K562 (cell line): ENCODE measurements around the gene C9orf50. TPM values are rescaled to one million over a fixed set of nuclear protein-coding genes. Genes with fewer than 3 reads are reported as not detected.

ENCODE experiments used
- ATAC-seq: fragments of 200-7000 bp; cut with Tn5 transposase; 3 replicates; pipeline ENCODE4 v1.9.1; 2020; ENCODE audit warnings: moderate library complexity
- BruUV-seq: library from RNA; stranded (reverse); fragments of 400-500 nt; replicated peaks from 2 replicates; lab custom pipeline; 2021; lab: Mats Ljungman, UMichigan
- CTCF ChIA-PET: fragments of 300-600 bp; formaldehyde crosslinking; extraction: SDS; loops from one replicate; lab custom pipeline; 2021; ENCODE audit warnings: low intra/inter-chr PET ratio; lab: Yijun Ruan, JAX
- POLR2A ChIA-PET: fragments of 300-600, 350-650 bp; sonication (Branson Sonifier 250); formaldehyde crosslinking; extraction: SDS; loops from one replicate; lab custom pipeline; 2021; ENCODE audit warnings: antibody characterized with exemption, inconsistent platforms; lab: Yijun Ruan, JAX
- DNase-seq, 4 experiments: peaks; one replicate each; pipeline versions ENCODE4 v3.0.0 to v3.0.0-alpha.2; 2011 to 2018; ENCODE audit warnings: low spot score in 3 of 4, mixed read lengths in 3 of 4; ENCODE audit errors: extremely low read depth in 1 of 4
- FAIRE-seq: peaks from 2 replicates; lab custom pipeline; 2011; peaks lifted over from hg19 to GRCh38; lab: Jason Lieb, UNC
- H2AFZ ChIP-seq: 2 replicates; pipeline ENCODE4 v1.6.0; 2011; ENCODE audit warnings: low read depth, low read length, control low read depth, inconsistent platforms
- H3K27ac ChIP-seq: fragments of 200-600 bp; 3 replicates; pipeline ENCODE4 v1.8.0; 2011; ENCODE audit warnings: low read depth, mild to moderate bottlenecking, control low read depth, inconsistent platforms, low read length, moderate library complexity, mixed read lengths; ENCODE audit errors: extremely low read depth
- H3K27me3 ChIP-seq, 2 experiments: fragments of 300-600 bp in 1 of 2; 2 replicates in 1 of 2; 3 replicates in 1 of 2; pipeline versions ENCODE4 v1.6.0 to v1.8.0; 2011; ENCODE audit warnings: inconsistent platforms in 2 of 2, low read length in 2 of 2, mild to moderate bottlenecking in 1 of 2, mixed read lengths in 1 of 2, moderate library complexity in 1 of 2; ENCODE audit not compliant: control insufficient read depth in 2 of 2, insufficient read depth in 2 of 2
- H3K36me3 ChIP-seq: fragments of 300-600 bp; 3 replicates; pipeline ENCODE4 v1.8.0; 2011; ENCODE audit warnings: mild to moderate bottlenecking, low read length, inconsistent platforms; ENCODE audit not compliant: control insufficient read depth, insufficient read depth
- H3K4me1 ChIP-seq, 2 experiments: fragments of 200-600 bp in 1 of 2; replicated peaks in 1 of 2; 2 replicates in 1 of 2; 3 replicates in 1 of 2; pipeline versions ENCODE4 v1.5.1 to v1.8.0; 2011; ENCODE audit warnings: inconsistent platforms in 2 of 2, low read length in 2 of 2, mild to moderate bottlenecking in 1 of 2, mixed read lengths in 1 of 2, moderate library complexity in 1 of 2; ENCODE audit not compliant: control insufficient read depth in 2 of 2, insufficient read depth in 2 of 2
- H3K4me2 ChIP-seq: 2 replicates; pipeline ENCODE4 v1.6.1; 2011; ENCODE audit warnings: low read length, control low read depth, inconsistent platforms, mixed read lengths; ENCODE audit not compliant: insufficient read depth
- H3K4me3 ChIP-seq: fragments of 200-600 bp; sonication (generic), shearing (Covaris generic); 2 replicates; pipeline ENCODE4 v1.5.1; 2016; ENCODE audit warnings: control low read depth, inconsistent platforms
- H3K79me2 ChIP-seq: fragments of 200-600 bp; 3 replicates; pipeline ENCODE4 v1.8.0; 2011; ENCODE audit warnings: low read length, inconsistent platforms; ENCODE audit not compliant: control insufficient read depth, insufficient read depth
- H3K9ac ChIP-seq, 2 experiments: 2 replicates each; pipeline versions ENCODE4 v1.6.0 to v1.6.1; 2011; ENCODE audit warnings: low read depth in 2 of 2, low read length in 2 of 2, control low read depth in 1 of 2, inconsistent platforms in 1 of 2, mild to moderate bottlenecking in 1 of 2, mixed read lengths in 1 of 2; ENCODE audit not compliant: insufficient read depth in 1 of 2
- H3K9me1 ChIP-seq: one replicate; pipeline ENCODE4 v1.6.0; 2011; ENCODE audit warnings: inconsistent platforms, mild to moderate bottlenecking, low read length, moderate library complexity; ENCODE audit not compliant: control insufficient read depth, insufficient read depth
- H3K9me3 ChIP-seq: replicated peaks from 2 replicates; pipeline ENCODE4 v1.5.1; 2011; ENCODE audit warnings: low read depth, low read length, inconsistent platforms; ENCODE audit not compliant: control insufficient read depth, insufficient read depth
- H4K20me1 ChIP-seq: replicated peaks from 2 replicates; pipeline ENCODE4 v1.6.1; 2011; ENCODE audit warnings: low read length, inconsistent platforms, mixed read lengths; ENCODE audit not compliant: control insufficient read depth, insufficient read depth
- ATF7 ChIP-seq: fragments of 450-650 bp; IDR thresholded peaks from 2 replicates; pipeline ENCODE4 v1.7.1; 2014; ENCODE audit warnings: mild to moderate bottlenecking, moderate library complexity
- BDP1 ChIP-seq: IDR thresholded peaks from 3 replicates; pipeline ENCODE4 v1.6.1; 2011; ENCODE audit not compliant: insufficient read length, insufficient read depth
- KDM1A ChIP-seq, 2 experiments: fragments of 450-650 bp; IDR thresholded peaks; 2 replicates each; pipeline ENCODE4 v1.6.1; 2016; ENCODE audit warnings: mild to moderate bottlenecking in 2 of 2
- POLR2G ChIP-seq: fragments of 200-400 bp; formaldehyde crosslinking; IDR thresholded peaks from 2 replicates; pipeline ENCODE4 v1.6.1; 2017; ENCODE audit warnings: low read depth, mild to moderate bottlenecking, antibody characterized with exemption, low read length, moderate library complexity
- WGBS: fragments of 100-300 bp; shearing (Covaris generic); methylation state at CpG from one replicate; pipeline ENCODE4 v1.1.6; 2016; ENCODE audit warnings: low coverage, mixed read lengths; ENCODE audit not compliant: insufficient coverage; ENCODE audit errors: missing lambda C conversion rate; 5-methylcytosine and 5-hydroxymethylcytosine counted together
- in situ Hi-C: fragments of 300-500 bp; cut with MboI; formaldehyde crosslinking; loops from 4 replicates; pipeline ENCODE4 v1.15.0; 2018; ENCODE audit warnings: inconsistent platforms, mixed read lengths
- intact Hi-C: fragments of 100-400 bp; cut with micrococcal nuclease; formaldehyde crosslinking; loops from 2 replicates; pipeline ENCODE4 v1.14.2; 2022
- polyA plus RNA-seq, 8 experiments: library from polyadenylated mRNA; depleted of rRNA in 4 of 8; stranded (reverse) in 5 of 8; unstranded in 3 of 8; fragments of >200 nt; fragmentation: Nextera tagmentation in 2 of 8; fragmentation: Illumina TruSeq in 1 of 8; extraction: Ambion mirVana in 2 of 8; extraction: Trizol in 1 of 8; gene quantifications; 2 replicates each; pipeline versions ENCODE4 v1.2.1 to v1.2.3, GENCODE V29; 2011 to 2014; ENCODE audit warnings: inconsistent platforms in 1 of 8, missing spikeins in 1 of 8
- total RNA-seq, 7 experiments: library from RNA; depleted of rRNA in 6 of 7; stranded (reverse); fragments of >200 nt in 6 of 7; fragmentation: Illumina TruSeq in 2 of 7; extraction: Trizol in 2 of 7; gene quantifications; 2 replicates each; pipeline versions ENCODE4 v1.2.1 to v1.2.3, GENCODE V29; 2011 to 2021; ENCODE audit warnings: low replicate concordance in 1 of 7
- TF ChIP-seq, protein P1 (sequence below), 2 experiments: fragments of 450-650 bp in 1 of 2; sonication (generic) in 1 of 2; formaldehyde crosslinking in 1 of 2; IDR thresholded peaks; 2 replicates each; pipeline versions ENCODE4 v1.7.1 to v1.9.0; 2016 to 2022; ENCODE audit warnings: inconsistent platforms in 1 of 2, mild to moderate bottlenecking in 1 of 2, missing genetic modification reagents in 1 of 2
- TF ChIP-seq, protein P2 (sequence below): fragments of 450-650 bp; IDR thresholded peaks from 2 replicates; pipeline ENCODE4 v1.6.1; 2017; ENCODE audit warnings: antibody characterized with exemption, mild to moderate bottlenecking

The C9orf50 gene
- total and polyA plus RNA-seq, 9 of the 15 experiments (the other 6 are each of a cell fraction or from before 2014, with no cell fraction given) = not detected

DNA sequence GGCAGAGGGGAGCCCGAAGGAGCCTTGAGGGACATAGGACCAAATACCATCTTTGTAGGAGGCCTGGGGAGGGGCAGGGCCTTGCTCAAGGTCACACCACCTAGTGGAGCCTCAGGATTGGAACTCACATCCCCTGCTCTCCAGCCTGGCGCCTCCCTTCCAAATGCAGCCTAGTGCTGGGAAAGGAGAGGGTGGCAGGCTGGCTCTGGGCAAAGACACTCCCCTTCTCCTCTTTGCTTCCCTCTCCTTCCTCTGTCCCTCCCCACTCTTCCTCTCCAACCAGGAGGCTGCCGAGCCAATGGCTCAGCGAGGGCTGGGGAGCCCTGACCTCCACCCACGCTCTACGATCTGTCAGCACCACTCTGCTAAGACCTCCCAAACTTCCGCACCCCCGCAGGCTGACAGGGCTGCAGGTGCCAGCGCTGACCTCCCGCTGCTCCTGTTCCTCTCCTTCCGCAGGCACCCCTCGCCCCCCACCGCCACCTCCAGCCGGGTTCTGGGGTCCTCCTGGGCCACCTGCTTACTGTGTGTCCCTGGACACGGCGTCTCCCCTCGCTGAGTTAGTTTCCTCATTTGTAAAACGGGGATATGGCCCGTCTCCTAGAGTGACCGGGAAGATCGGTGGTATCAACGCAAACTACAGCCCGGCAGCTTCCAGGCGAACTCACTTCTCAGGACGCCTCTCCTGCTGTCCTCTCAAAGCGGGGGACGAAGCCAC is 52.9 kb downstream of the C9orf50 start:
- H3K4me2 ChIP-seq = peak overlapping the region; percentile 65
- peak overlapping the region in 1 of 2 experiments; percentile 90; a peak in 2 of 4 replicates for H3K9ac ChIP-seq
- peak; percentile 59 to 76 (median 60) for DNase-seq
- H3K36me3 ChIP-seq = no peaks in the 10 kb centered on the region
- no peaks in the 10 kb centered on the region for H4K20me1 ChIP-seq
- no peaks in the 10 kb centered on the region for H3K27me3 ChIP-seq
- intact Hi-C loops (loop anchor here (2.0 kb wide), 1 partner anchor 79 kb away; no protein-coding TSS in a partner anchor), in situ Hi-C loops (no loop called here)
- peak; percentile 44 for ATAC-seq
- ChIA-PET POLR2A (interaction anchor here (1.0 kb wide), 1 partner anchor 390 kb away, joined by 3 read pairs; the partner anchor contains the start of gene IER5L), CTCF (no interaction called here)
- no peak for FAIRE-seq
- WGBS = 7% methylated on average over 24 of the region's 27 CpGs
- H3K79me2 ChIP-seq = no peaks in the 10 kb centered on the region
- peaks cover 27 to 43% of the 10 kb centered on the region in 2 experiments for H3K4me1 ChIP-seq
- peak overlapping the region; percentile 71 for H2AFZ ChIP-seq
- BruUV-seq = no TSS peak
- peak overlapping the region; percentile 25; the same call in 1 of the 3 replicates for H3K27ac ChIP-seq
- no peaks in the 10 kb centered on the region for H3K9me1 ChIP-seq
- H3K4me3 ChIP-seq = peak overlapping the region; percentile 42
- H3K9me3 ChIP-seq = 0 out of 2 replicates have a peak, but pooled peaks cover 1% of the 10 kb centered on the region
- TF ChIP-seq KDM1A (IDR thresholded peaks at IDR 0.05) (0 out of 4 replicates have a peak, but pooled peaks of 1 of the 2 experiments have one; percentile 25), POLR2G (peak; percentile 48; the same call in 1 of the 2 replicates), BDP1 (no peak), ATF7 (0 out of 2 replicates have a peak, but pooled peaks have one; percentile 15)
- TF ChIP-seq, protein P1, sequence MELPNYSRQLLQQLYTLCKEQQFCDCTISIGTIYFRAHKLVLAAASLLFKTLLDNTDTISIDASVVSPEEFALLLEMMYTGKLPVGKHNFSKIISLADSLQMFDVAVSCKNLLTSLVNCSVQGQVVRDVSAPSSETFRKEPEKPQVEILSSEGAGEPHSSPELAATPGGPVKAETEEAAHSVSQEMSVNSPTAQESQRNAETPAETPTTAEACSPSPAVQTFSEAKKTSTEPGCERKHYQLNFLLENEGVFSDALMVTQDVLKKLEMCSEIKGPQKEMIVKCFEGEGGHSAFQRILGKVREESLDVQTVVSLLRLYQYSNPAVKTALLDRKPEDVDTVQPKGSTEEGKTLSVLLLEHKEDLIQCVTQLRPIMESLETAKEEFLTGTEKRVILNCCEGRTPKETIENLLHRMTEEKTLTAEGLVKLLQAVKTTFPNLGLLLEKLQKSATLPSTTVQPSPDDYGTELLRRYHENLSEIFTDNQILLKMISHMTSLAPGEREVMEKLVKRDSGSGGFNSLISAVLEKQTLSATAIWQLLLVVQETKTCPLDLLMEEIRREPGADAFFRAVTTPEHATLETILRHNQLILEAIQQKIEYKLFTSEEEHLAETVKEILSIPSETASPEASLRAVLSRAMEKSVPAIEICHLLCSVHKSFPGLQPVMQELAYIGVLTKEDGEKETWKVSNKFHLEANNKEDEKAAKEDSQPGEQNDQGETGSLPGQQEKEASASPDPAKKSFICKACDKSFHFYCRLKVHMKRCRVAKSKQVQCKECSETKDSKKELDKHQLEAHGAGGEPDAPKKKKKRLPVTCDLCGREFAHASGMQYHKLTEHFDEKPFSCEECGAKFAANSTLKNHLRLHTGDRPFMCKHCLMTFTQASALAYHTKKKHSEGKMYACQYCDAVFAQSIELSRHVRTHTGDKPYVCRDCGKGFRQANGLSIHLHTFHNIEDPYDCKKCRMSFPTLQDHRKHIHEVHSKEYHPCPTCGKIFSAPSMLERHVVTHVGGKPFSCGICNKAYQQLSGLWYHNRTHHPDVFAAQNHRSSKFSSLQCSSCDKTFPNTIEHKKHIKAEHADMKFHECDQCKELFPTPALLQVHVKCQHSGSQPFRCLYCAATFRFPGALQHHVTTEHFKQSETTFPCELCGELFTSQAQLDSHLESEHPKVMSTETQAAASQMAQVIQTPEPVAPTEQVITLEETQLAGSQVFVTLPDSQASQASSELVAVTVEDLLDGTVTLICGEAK (IDR thresholded peaks at IDR 0.05) = 0 out of 2 replicates have a peak, but pooled peaks have one; percentile 24
- TF ChIP-seq, protein P1 (CRISPR knock-in tag; IDR thresholded peaks at IDR 0.05) = no peak
- TF ChIP-seq, protein P2, sequence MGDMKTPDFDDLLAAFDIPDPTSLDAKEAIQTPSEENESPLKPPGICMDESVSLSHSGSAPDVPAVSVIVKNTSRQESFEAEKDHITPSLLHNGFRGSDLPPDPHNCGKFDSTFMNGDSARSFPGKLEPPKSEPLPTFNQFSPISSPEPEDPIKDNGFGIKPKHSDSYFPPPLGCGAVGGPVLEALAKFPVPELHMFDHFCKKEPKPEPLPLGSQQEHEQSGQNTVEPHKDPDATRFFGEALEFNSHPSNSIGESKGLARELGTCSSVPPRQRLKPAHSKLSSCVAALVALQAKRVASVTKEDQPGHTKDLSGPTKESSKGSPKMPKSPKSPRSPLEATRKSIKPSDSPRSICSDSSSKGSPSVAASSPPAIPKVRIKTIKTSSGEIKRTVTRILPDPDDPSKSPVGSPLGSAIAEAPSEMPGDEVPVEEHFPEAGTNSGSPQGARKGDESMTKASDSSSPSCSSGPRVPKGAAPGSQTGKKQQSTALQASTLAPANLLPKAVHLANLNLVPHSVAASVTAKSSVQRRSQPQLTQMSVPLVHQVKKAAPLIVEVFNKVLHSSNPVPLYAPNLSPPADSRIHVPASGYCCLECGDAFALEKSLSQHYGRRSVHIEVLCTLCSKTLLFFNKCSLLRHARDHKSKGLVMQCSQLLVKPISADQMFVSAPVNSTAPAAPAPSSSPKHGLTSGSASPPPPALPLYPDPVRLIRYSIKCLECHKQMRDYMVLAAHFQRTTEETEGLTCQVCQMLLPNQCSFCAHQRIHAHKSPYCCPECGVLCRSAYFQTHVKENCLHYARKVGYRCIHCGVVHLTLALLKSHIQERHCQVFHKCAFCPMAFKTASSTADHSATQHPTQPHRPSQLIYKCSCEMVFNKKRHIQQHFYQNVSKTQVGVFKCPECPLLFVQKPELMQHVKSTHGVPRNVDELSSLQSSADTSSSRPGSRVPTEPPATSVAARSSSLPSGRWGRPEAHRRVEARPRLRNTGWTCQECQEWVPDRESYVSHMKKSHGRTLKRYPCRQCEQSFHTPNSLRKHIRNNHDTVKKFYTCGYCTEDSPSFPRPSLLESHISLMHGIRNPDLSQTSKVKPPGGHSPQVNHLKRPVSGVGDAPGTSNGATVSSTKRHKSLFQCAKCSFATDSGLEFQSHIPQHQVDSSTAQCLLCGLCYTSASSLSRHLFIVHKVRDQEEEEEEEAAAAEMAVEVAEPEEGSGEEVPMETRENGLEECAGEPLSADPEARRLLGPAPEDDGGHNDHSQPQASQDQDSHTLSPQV = 0 out of 2 replicates have a peak, but pooled peaks have one; percentile 17
